H4 (cell line): Measurements from ENCODE around the gene ABCC11. TPM values are rescaled to one million over a fixed set of nuclear protein-coding genes. Genes with fewer than 3 reads are reported as not detected.
A peak's percentile ranks its signal among the peaks of the same experiment; 100 is the strongest.
"Not testable (repeated sequence)": the region's sequence is repeated elsewhere in the genome, so short reads cannot be mapped to it uniquely, and the experiment has no call there.

Experiments used
- DNase-seq: peaks from one replicate; pipeline ENCODE4 v3.0.0-alpha.2; 2015; ENCODE audit warnings: low spot score
- total RNA-seq: library from RNA; depleted of rRNA; stranded (reverse); fragments of >200 nt; shearing (Covaris generic); gene quantifications from 2 replicates; pipeline ENCODE4 v1.2.3, GENCODE V29; 2014

Gene ABCC11
- total RNA-seq, 1 experiment from 2014 or later, result 0.02 TPM

GRCh38 chr16:48250520-48251278, 3.4 kb upstream of the ABCC11 start:
- DNase-seq, result no peak

- DNase-seq, result no peak
These were observed 1.3 kb downstream of the ABCC11 start for GRCh38 chr16:48246066-48246465.

GRCh38 chr16:48244863-48245195, 2.5 kb downstream of the ABCC11 start:
- DNase-seq, result no peak

GRCh38 chr16:48244080-48244862, 3.1 kb downstream of the ABCC11 start, which contains the start of gene LONP2:
LONP2 (plus strand) TSS chr16:48244300; CDS start chr16:48244389, 89 bp downstream.
- DNase-seq, result peak; percentile 82

- DNase-seq, result not testable (repeated sequence)
These were observed 7.2 kb downstream of the ABCC11 start for GRCh38 chr16:48240147-48240546.

- DNase-seq, result no peak
These were observed 11.1 kb downstream of the ABCC11 start for GRCh38 chr16:48236286-48236685.

- DNase-seq, result no peak
These were observed 11.7 kb downstream of the ABCC11 start for GRCh38 chr16:48235556-48236136.

- no peak for DNase-seq
These were observed 12.2 kb downstream of the ABCC11 start for GRCh38 chr16:48235058-48235555.

GRCh38 chr16:48234630-48235029, 12.7 kb downstream of the ABCC11 start:
- no peak for DNase-seq

- DNase-seq, result no peak
These were observed 14.8 kb downstream of the ABCC11 start for GRCh38 chr16:48232493-48233040.

- DNase-seq, result peak; percentile 23
These were observed 15.4 kb downstream of the ABCC11 start for GRCh38 chr16:48231727-48232492.

GRCh38 chr16:48225456-48225855, 21.9 kb downstream of the ABCC11 start:
- DNase-seq, result no peak

GRCh38 chr16:48223490-48223889, 23.8 kb downstream of the ABCC11 start:
- no peak for DNase-seq

GRCh38 chr16:48220891-48221290, 26.4 kb downstream of the ABCC11 start:
- DNase-seq, result no peak

GRCh38 chr16:48218473-48218872, 28.9 kb downstream of the ABCC11 start:
- no peak for DNase-seq

- DNase-seq, result no peak
These were observed 29.6 kb downstream of the ABCC11 start for GRCh38 chr16:48217708-48218107.

GRCh38 chr16:48215738-48216137, 31.6 kb downstream of the ABCC11 start:
- no peak for DNase-seq

GRCh38 chr16:48212033-48212432, 35.3 kb downstream of the ABCC11 start:
- DNase-seq, result no peak

GRCh38 chr16:48210747-48211146, 36.6 kb downstream of the ABCC11 start:
- no peak for DNase-seq

GRCh38 chr16:48206594-48207242, 40.6 kb downstream of the ABCC11 start:
- no peak for DNase-seq

- DNase-seq, result no peak
These were observed 42.6 kb downstream of the ABCC11 start for GRCh38 chr16:48204825-48205151.
